HG02642 (cell line): ENCODE measurements around the gene PTPN1.
"Not testable (repeated sequence)": the region's sequence is repeated elsewhere in the genome, so short reads cannot be mapped to it uniquely, and the experiment has no call there.

Experiments used
- ATAC-seq: cut with Tn5 transposase; IDR thresholded peaks from one replicate; pipeline ENCODE4 v1.9.1; 2021; ENCODE audit warnings: mild to moderate bottlenecking; ENCODE audit not compliant: unreplicated experiment, poor library complexity

PTPN1 gene

DNA sequence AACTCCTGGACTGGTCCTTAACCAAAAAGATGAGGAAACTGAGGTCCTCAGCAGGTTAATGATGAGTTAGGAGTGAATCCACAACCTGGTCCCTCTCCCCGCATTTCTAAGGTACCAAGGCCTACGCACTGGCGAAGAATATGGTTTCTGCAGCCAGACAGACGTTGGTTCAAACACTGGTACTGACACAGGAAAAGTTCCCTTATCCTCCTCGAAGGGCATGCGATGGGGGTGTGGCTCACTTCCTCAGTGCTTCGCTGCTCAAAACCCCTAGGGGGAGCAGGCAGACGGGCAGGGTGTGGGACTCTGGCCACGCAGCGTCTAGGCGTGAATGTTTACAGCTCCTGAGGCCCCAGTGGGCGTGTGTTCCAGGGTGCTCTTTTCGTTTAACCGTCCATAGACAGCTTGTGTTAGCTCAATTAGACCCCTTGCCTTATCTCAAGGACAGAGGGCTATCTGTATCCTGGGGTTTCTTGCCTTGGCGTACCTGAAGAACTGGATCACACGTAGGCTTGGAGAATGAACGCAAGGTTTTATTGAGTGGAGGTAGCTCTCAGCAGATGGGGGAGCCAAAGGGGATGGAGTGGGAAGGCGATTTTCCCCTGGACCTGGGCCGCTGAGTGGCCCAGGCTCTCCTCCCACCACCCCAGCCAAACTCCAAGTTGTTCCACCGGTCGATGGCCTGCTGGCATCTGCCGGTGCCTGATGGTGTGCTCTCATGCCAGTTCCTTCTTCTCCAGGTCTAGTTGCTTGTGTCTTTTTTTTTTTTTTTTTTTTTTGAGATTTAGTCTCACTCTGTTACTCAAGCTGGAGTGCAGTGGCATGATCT, 31.8 kb upstream of the PTPN1 start:
- peak; percentile 83 for ATAC-seq

- no peak for ATAC-seq
These were observed 28.4 kb upstream of the PTPN1 start for GRCh38 chr20:50481741-50482140.

DNA sequence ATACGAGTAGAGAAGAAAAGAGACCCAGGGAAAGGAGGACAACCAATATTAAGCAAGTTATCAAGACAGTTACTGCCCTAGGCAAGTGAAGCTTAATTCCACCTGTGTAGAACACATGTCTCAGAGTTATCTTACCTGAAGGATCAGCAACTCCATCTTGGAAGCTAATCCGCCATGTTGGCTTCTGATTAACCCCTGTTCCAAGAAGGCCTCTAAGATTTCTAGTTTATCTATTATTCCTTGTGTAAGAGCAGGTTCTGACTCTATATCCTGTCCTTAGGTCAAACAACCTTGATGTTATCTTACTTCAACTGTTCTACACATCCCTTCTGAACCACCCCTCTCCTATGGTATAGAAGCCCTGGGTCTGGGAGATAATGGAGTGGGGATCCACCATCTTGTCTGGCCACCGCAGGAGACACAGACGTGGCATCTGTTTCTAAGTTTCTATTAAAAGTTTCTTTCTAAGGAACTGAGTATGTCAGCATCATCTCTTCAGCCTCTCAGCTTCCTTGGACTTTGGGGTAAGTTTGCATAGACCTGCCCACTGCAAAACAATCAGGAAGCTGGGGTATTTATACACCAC, 27.7 kb upstream of the PTPN1 start:
- no peak for ATAC-seq

DNA sequence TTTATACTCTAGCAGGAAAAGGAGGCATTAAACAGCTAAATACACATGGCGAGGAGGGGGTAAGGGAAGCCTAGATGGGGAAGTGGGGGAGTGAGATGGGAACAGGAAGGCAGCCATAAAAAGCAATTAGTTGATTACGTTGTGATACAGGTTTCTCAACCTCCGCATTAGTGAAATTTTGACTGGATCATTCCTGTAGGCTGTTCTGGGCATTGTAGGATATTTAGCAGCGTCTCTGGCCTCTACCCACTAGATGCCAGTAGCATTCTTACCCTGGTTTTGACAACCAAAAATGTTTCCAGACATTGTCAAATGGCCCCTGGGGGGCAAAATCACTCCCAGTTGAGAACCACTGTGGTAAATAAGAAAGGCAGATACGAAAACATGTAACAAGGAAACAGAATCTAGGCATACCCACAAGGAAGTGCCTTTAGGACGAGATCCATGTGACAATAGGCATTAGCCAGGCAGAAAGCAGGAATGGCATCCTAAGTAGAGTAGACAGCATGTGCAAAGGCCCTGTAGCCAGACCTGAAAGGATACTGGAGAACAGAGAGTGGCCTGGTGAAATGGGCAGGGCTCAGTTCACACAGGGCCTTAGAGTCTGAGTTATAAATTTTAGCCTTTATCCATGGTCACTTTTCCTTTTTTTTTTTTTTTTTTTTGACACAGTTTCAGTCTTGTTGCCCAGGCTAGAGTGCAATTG, 25.8 kb upstream of the PTPN1 start:
- ATAC-seq: no peak

DNA sequence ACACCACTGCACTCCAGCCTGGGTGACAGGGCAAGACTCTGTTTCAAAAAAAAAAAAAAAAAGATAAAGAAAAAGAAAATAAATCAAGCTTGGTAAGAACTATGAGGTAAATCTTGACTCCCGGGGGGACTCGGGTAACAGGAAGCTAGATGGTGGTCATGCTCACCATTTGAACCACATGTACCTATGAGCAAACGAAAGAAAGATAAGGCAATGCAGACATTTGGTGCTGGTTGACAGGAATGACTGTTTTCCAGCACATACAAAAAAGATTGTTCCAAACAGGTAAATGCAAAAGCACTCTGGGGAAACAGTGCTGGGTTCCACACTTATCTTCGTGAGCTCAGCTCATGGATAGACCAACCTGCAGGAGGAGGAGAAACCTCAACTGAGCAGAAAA, 22.8 kb upstream of the PTPN1 start:
- ATAC-seq: no peak

DNA sequence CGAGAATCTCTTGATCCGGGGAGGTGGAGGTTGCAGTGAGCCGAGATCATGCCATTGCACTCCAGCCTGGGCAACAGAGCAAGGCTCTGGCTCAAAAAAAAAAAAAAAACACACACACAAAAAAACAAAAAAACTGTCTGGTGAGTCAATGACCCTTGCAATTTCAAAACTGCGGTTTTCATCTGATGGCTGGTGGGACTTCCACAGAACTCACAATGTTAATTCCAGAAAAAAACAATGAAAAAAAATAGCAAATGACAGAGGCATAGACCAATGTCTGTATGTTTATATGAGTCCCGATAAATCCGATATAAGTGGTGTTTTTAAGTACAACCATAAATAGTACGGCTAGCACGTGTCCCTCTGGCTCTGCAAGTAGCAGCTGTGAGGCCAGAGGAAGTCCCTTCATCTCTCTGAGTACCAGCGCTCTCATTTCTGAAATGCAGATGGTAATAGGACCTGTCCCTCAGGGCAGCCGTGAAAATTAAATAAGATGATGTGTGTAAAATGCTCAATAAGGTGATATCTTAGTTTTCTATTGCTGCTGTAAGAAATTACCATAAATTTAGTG, 21.9 kb upstream of the PTPN1 start:
- no peak for ATAC-seq

DNA sequence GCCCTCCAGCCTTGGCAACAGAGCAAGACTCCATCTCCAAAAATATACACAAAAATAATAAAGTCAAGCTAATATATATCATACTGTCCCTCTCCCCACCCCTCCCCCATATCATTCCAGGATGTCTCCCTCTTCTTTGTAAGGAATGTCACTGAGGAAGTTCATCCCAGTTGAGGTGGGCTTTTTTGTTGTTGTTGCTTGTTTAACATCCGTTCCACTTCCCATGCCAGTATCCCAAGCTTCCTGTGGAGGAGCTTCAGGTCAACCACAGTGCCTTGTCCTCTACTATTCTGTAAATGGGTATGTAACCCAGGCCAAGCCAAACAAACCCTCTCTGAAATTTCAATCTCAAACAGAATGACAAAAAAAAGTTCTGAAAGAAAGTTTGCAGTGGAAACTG, 19.0 kb upstream of the PTPN1 start:
- no peak for ATAC-seq

DNA sequence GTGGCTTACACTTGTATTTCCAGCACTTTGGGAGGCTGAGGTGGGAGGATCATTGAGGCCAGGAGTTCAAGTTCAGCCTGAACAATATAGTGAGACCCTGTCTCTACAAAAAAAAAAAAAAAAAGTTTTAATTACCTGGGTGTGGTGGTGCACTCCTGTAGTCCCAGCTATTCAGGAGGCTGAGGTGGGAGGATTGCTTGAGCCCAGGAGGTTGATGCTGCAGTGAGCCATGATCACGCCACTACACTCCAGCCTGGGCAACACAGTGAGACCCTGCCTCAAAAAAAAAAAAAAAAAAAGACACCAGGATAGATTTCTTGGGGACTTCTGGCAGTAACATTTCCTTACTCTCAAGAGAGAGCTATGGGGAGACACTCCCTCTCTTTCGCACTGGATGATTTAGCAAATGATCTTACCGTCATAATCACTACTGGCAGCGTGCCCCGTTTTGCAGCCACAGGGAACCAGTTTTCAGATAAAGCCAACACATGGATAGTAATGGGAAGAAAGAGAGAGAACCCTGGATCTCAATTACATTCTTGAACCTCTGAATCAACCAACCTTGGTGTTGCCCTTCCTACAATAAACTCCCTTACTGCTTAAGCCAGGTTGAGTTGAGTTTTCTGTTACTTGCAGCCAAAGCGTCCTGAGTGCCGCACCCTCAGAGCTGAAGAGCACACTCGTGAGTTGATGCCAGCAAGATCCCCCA, 18.1 kb upstream of the PTPN1 start:
- no peak for ATAC-seq

DNA sequence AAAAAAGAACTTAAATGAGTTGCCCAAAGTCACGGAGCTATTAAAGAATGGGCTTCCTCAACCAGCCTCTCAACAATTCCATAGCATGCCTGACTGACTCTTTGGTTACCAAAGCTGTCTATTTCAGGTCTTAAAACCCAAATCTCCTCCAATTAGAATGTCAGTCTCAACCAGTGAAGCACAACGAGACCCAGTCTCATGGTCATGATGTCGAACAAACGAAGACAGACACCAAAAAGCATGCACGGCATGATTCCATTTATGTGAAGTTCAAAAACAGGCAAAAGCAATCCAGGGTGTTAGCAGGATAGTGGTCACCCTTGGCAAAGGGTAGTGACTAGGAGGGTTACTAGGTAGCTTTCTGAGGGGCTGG, 16.3 kb upstream of the PTPN1 start:
- ATAC-seq: no peak

DNA sequence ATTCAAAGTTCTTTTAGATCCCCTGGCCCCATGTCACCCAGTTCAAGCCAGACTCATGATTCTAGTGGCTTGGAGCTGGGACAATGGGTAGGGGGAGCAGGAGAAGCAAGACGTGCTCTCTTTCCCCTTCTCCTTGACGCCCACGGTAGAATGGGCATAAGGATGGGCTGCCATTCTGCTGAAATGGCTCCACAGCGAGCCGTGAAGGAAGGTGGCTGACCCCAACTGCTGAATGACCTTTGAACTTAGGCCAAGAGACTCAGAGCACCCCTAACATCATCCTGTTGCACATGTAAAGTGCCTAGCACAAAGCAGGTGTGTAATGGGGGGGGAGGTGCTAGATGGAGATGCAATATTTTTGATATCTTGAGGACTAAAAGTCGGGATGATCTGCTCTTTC, 15.8 kb upstream of the PTPN1 start:
- ATAC-seq: no peak

- ATAC-seq: no peak
These were observed 13.3 kb upstream of the PTPN1 start for GRCh38 chr20:50496773-50497385.

DNA sequence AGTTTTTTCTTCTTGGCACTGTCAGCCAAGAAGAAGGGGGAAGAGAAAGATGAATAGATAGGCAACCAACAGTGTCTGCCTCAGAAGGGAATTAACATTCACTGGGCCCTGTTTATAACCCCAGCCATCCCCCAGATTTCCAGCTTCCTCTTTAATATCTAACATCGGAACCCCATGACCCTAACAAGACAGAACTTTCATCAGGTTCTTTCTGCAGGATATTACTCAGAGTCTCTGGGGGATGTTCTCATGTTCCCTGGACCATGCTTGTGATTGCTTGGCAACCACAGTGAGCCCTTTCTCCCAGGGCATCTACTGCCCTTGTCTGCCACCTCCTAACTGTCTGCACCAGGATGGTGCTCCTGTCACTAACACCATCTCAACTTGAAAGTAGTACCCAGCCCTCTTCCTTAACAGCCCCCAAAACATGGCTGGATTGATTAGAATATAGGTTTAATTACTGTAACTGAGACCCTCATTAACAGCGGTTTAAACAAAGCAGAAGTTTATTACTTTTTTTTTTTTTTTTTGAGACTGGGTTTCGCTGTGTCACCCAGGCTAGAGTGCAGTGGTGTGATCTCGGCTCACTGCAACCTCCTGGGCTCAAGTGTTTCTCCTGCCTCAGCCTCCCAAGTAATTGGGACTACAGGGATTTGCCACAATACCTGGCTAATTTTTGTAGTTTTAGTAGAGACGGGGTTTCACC, 12.0 kb upstream of the PTPN1 start:
- ATAC-seq: no peak

DNA sequence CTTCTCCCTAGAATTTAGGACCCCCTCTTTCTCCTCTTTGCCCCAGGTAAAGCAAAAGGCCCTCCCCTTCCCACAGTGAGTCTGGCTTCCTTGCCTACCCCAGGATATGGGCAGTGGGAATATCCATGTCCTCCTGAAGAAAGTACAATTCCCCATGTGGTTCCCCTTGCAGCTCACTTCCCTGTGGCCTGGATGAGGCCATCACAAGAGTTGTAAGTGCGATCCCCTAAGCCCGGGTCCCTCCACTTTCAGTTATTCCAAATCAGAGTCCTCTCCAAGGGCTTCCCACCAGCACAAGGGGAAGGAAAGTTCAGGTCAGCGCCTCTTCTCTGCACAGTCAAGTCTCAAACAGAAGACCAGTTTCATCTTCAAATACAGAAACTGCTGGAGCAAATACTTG, 10.2 kb upstream of the PTPN1 start:
- no peak for ATAC-seq

- ATAC-seq: no peak
These were observed 8.0 kb upstream of the PTPN1 start for GRCh38 chr20:50501972-50502745.

DNA sequence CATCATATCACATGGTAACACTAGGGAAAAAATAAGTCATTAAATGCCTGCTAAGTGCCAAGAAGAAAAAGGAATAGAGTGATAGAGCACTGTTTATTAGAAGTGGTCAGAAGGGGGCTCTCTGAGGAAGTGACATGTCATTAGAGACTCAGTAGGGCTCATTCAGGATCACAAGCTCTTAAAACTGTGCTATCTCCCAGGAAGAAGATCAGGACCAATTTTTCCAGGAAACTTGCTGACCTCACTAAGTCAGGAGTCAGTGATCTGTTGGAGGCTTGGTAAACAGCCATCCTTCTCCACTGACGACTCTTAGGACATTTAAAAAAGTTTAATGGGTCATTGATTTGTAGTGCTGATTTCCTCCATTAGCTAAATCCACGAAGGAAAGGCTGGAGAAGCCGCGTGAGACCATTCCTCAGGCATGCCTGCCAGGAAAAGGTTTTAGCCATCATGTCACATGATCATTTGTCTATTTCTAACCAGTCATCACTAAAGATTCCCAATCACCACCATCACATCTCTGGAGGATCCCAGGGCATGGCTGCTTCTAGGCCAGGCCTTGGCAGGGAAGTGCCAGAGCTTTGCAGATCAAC, 5.9 kb upstream of the PTPN1 start:
- ATAC-seq: no peak

DNA sequence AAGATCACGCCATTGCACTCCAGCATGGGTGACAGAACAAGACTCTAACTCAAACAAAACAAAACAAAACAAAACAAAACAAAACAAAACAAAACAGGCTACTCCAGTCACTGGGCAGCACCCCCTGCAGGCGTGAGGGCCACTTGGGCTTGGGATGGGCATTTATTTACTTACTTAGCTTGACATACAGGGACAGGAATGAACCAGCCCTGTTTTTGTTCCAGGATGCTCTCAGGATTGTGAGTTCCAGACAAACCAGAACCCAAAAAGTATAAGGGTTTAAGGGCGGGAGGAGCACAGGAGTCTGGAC, 4.0 kb upstream of the PTPN1 start:
- no peak for ATAC-seq

DNA sequence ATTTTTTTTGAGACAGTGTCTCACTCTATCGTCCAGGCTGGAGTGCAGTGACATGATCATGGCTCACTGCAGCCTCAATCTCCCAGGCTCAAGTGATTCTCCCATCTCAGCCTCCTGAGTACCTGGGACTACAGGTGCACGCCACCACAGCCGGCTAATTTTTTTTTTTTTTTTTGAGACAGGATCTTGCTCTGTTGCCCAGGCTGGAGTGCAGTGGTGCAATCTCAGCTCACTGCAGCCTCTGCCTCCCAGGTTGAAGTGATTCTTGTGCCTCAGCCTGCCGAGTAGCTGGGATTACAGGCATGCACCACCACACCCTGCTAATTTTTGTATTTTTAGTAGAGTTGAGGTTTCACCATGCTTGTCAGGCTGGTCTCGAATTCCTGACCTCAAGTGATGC, 2.4 kb upstream of the PTPN1 start:
- ATAC-seq: not testable (repeated sequence)

DNA sequence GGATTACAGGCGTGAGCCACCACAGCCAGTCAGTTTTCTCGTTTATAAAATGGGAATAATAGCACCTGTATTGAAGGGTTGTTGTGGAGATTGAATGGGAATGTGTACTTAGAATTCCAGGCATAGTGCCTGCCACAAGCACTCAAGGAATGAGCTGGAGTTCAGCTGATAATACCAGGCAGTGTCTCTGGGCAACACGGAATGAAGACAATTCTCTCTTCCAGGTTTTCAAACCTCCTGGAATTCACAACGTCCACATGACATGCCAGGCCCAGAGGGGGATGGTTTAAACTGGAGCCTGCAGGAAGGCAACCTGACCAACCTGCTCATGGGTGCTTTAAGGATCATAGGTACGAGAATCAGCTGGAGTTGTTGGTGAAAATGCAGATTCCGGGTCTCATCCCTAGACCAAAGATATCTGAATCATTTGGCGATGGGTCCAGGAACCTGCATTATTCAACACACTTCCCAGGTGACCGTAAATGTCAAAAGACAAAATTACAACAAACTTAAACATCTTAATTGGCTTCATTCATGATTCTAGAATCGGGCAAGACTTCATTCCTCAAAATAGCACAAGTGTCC, 1.9 kb upstream of the PTPN1 start:
- ATAC-seq: no peak
